NB4 (cell line): ENCODE data around the gene GLP1R.

Experiments
- DNase-seq: peaks from one replicate; pipeline ENCODE4 v3.0.0; 2010; ENCODE audit warnings: low read depth
- H3K4me3 ChIP-seq: one replicate; pipeline ENCODE4 v1.5.1; 2011; ENCODE audit warnings: mild to moderate bottlenecking, low read depth, low read length, moderate library complexity
- CTCF ChIP-seq: IDR thresholded peaks from one replicate; pipeline ENCODE4 v1.5.1; 2012; ENCODE audit warnings: low read depth, low read length
- MAX ChIP-seq: IDR thresholded peaks from 2 replicates; pipeline ENCODE4 v1.6.1; 2011; ENCODE audit warnings: low read depth, low read length
- MYC ChIP-seq: IDR thresholded peaks from 2 replicates; pipeline ENCODE4 v1.6.1; 2011; ENCODE audit warnings: low read depth, low read length
- POLR2A ChIP-seq: IDR thresholded peaks from 2 replicates; pipeline ENCODE4 v1.6.1; 2011; ENCODE audit warnings: mild to moderate bottlenecking; ENCODE audit not compliant: insufficient read length; ENCODE audit errors: extremely low read depth

The GLP1R gene

GRCh38 chr6:39057251-39058155 is 8.9 kb downstream of the GLP1R start:
- no peak for TF ChIP-seq CTCF
- no peak for TF ChIP-seq MAX
- no peak for TF ChIP-seq MYC
- TF ChIP-seq POLR2A = no peak
- no peak overlapping the region for H3K4me3 ChIP-seq
- no peak for DNase-seq

- TF ChIP-seq MAX (no peak), CTCF (no peak)
- H3K4me3 ChIP-seq = no peak overlapping the region
- no peak for DNase-seq
Measured at GRCh38 chr6:39058471-39059147, 10.0 kb downstream of the GLP1R start.

GRCh38 chr6:39059496-39060310 is 11.1 kb downstream of the GLP1R start:
- DNase-seq = no peak
- TF ChIP-seq MYC (no peak), MAX (no peak), CTCF (no peak), POLR2A (no peak)
- no peak overlapping the region for H3K4me3 ChIP-seq

- TF ChIP-seq CTCF (no peak), MAX (no peak), MYC (no peak)
- DNase-seq = no peak
- H3K4me3 ChIP-seq = no peak overlapping the region
Measured at GRCh38 chr6:39060467-39061160, 12.0 kb downstream of the GLP1R start.

GRCh38 chr6:39061182-39061581 is 12.6 kb downstream of the GLP1R start:
- no peak for DNase-seq
- no peak overlapping the region for H3K4me3 ChIP-seq
- TF ChIP-seq POLR2A (no peak), CTCF (no peak), MYC (no peak), MAX (no peak)
